Large intestine (tissue), 3 donors: ENCODE results near the gene RASSF5. TPM values are rescaled to one million over a fixed set of nuclear protein-coding genes. Genes with fewer than 3 reads are reported as not detected.

Experiments used
- DNase-seq, 2 donors: peaks; one replicate each; pipeline versions ENCODE4 v3.0.0 to v3.0.0-alpha.2; 2013
- H3K27ac ChIP-seq: one replicate; pipeline ENCODE4 v1.5.1; 2013; ENCODE audit warnings: low read length
- H3K27me3 ChIP-seq: 2 replicates; pipeline ENCODE4 v1.6.1; 2013; ENCODE audit warnings: low read length; ENCODE audit not compliant: control insufficient read depth, insufficient read depth
- H3K36me3 ChIP-seq: 2 replicates; pipeline ENCODE4 v1.6.1; 2013; ENCODE audit warnings: low read length; ENCODE audit not compliant: control insufficient read depth, insufficient read depth
- H3K4me1 ChIP-seq: one replicate; pipeline ENCODE4 v1.6.1; 2013; ENCODE audit warnings: low read length; ENCODE audit not compliant: control insufficient read depth, insufficient read depth
- H3K4me3 ChIP-seq: one replicate; pipeline ENCODE4 v1.5.1; 2013; ENCODE audit warnings: low read length
- H3K9me3 ChIP-seq: one replicate; pipeline ENCODE4 v1.6.1; 2013; ENCODE audit warnings: mild to moderate bottlenecking, low read depth, low read length, moderate library complexity; ENCODE audit not compliant: control insufficient read depth
- WGBS: methylation state at CpG from one replicate; pipeline ENCODE4 v1.1.5; 2013; ENCODE audit warnings: low lambda C conversion rate; ENCODE audit not compliant: insufficient coverage; 5-methylcytosine and 5-hydroxymethylcytosine counted together
- polyA plus RNA-seq: library from polyadenylated mRNA; unstranded; fragments of 120-200 nt; gene quantifications from one replicate; pipeline ENCODE4 v1.2.1, GENCODE V29; 2013

The RASSF5 gene
- polyA plus RNA-seq, 1 donor: 5.7 TPM

- H3K36me3 ChIP-seq: peaks cover 49% of the 10 kb centered on the region
- H3K9me3 ChIP-seq: no peaks in the 10 kb centered on the region
- H3K27me3 ChIP-seq: no peaks in the 10 kb centered on the region
- H3K27ac ChIP-seq: no peak overlapping the region
- H3K4me1 ChIP-seq: no peaks in the 10 kb centered on the region
- no CpG with 5 or more reads among the region's 14 CpGs for WGBS
- no peak for DNase-seq
- no peak overlapping the region for H3K4me3 ChIP-seq
Measured at GRCh38 chr1:206587904-206588303, 80.6 kb downstream of the RASSF5 start.

GRCh38 chr1:206588492-206588891 lies 81.2 kb downstream of the RASSF5 start:
- no peak overlapping the region for H3K27ac ChIP-seq
- H3K36me3 ChIP-seq: peaks cover 55% of the 10 kb centered on the region
- WGBS: no CpG with 5 or more reads among the region's 6 CpGs
- H3K4me1 ChIP-seq: no peaks in the 10 kb centered on the region
- H3K9me3 ChIP-seq: no peaks in the 10 kb centered on the region
- H3K27me3 ChIP-seq: no peaks in the 10 kb centered on the region
- no peak for DNase-seq
- H3K4me3 ChIP-seq: no peak overlapping the region

GRCh38 chr1:206589206-206589605 lies 81.9 kb downstream of the RASSF5 start:
- peaks cover 58% of the 10 kb centered on the region for H3K36me3 ChIP-seq
- H3K27ac ChIP-seq: no peak overlapping the region
- H3K9me3 ChIP-seq: no peaks in the 10 kb centered on the region
- WGBS: 70% methylated on average over 3 of the region's 7 CpGs
- no peaks in the 10 kb centered on the region for H3K27me3 ChIP-seq
- DNase-seq: no peak
- H3K4me1 ChIP-seq: no peaks in the 10 kb centered on the region
- H3K4me3 ChIP-seq: no peak overlapping the region

GRCh38 chr1:206590025-206590758 lies 82.9 kb downstream of the RASSF5 start:
- no peak for DNase-seq
- Histone ChIP-seq H3K27me3 (no peaks in the 10 kb centered on the region), H3K27ac (no peak overlapping the region), H3K36me3 (peaks cover 63% of the 10 kb centered on the region), H3K4me1 (no peaks in the 10 kb centered on the region), H3K4me3 (no peak overlapping the region), H3K9me3 (no peaks in the 10 kb centered on the region)
- WGBS: 20% methylated on average over 1 of the region's 8 CpGs

GRCh38 chr1:206591226-206591625 lies 83.9 kb downstream of the RASSF5 start:
- DNase-seq: no peak
- 100% methylated on average over 2 of the region's 5 CpGs for WGBS
- H3K36me3 ChIP-seq: peaks cover 64% of the 10 kb centered on the region
- H3K27me3 ChIP-seq: no peaks in the 10 kb centered on the region
- no peaks in the 10 kb centered on the region for H3K9me3 ChIP-seq
- H3K4me1 ChIP-seq: no peaks in the 10 kb centered on the region
- no peak overlapping the region for H3K27ac ChIP-seq
- no peak overlapping the region for H3K4me3 ChIP-seq

- Histone ChIP-seq H3K4me1 (no peaks in the 10 kb centered on the region), H3K9me3 (no peaks in the 10 kb centered on the region), H3K36me3 (peaks cover 63% of the 10 kb centered on the region), H3K27me3 (no peaks in the 10 kb centered on the region), H3K27ac (no peak overlapping the region), H3K4me3 (no peak overlapping the region)
- no CpG with 5 or more reads among the region's 9 CpGs for WGBS
- DNase-seq: no peak
Measured at GRCh38 chr1:206591696-206592095, 84.4 kb downstream of the RASSF5 start.

GRCh38 chr1:206593351-206593925 lies 86.1 kb downstream of the RASSF5 start:
- no peak overlapping the region for H3K27ac ChIP-seq
- peaks cover 57% of the 10 kb centered on the region for H3K36me3 ChIP-seq
- H3K4me1 ChIP-seq: no peaks in the 10 kb centered on the region
- no peaks in the 10 kb centered on the region for H3K27me3 ChIP-seq
- no peak overlapping the region for H3K4me3 ChIP-seq
- no peak for DNase-seq
- no peaks in the 10 kb centered on the region for H3K9me3 ChIP-seq
- WGBS: no CpG with 5 or more reads among the region's 7 CpGs

- Histone ChIP-seq H3K9me3 (no peaks in the 10 kb centered on the region), H3K4me3 (no peak overlapping the region), H3K36me3 (peaks cover 71% of the 10 kb centered on the region), H3K4me1 (no peaks in the 10 kb centered on the region), H3K27me3 (no peaks in the 10 kb centered on the region), H3K27ac (no peak overlapping the region)
- DNase-seq: no peak
- 100% methylated on average over 2 of the region's 7 CpGs for WGBS
Measured at GRCh38 chr1:206595581-206596318, 88.4 kb downstream of the RASSF5 start.

GRCh38 chr1:206596319-206596666 lies 89.0 kb downstream of the RASSF5 start:
- no peak overlapping the region for H3K27ac ChIP-seq
- no peaks in the 10 kb centered on the region for H3K9me3 ChIP-seq
- no peak for DNase-seq
- no CpG with 5 or more reads among the region's 1 CpG for WGBS
- H3K4me1 ChIP-seq: no peaks in the 10 kb centered on the region
- H3K36me3 ChIP-seq: peaks cover 74% of the 10 kb centered on the region
- no peak overlapping the region for H3K4me3 ChIP-seq
- H3K27me3 ChIP-seq: no peaks in the 10 kb centered on the region

- no peaks in the 10 kb centered on the region for H3K4me1 ChIP-seq
- no CpG with 5 or more reads among the region's 3 CpGs for WGBS
- peaks cover 72% of the 10 kb centered on the region for H3K36me3 ChIP-seq
- DNase-seq: no peak
- H3K27ac ChIP-seq: no peak overlapping the region
- H3K9me3 ChIP-seq: no peaks in the 10 kb centered on the region
- H3K4me3 ChIP-seq: no peak overlapping the region
- no peaks in the 10 kb centered on the region for H3K27me3 ChIP-seq
Measured at GRCh38 chr1:206600527-206600926, 93.2 kb downstream of the RASSF5 start.
